Activated naive CD4-positive, alpha-beta T cell treated with anti-CD3 and anti-CD28 coated beads, Interleukin-2, amount 10 ng/mL, durations not matched to agents 7 days and 5 days (primary cell): ENCODE results near the gene TMPRSS6.

ENCODE experiments used
- CTCF ChIA-PET: fragments of 350-600 bp; sonication (Branson Sonifier 250); formaldehyde crosslinking; loops from one replicate; lab custom pipeline; 2021; ENCODE audit warnings: antibody characterized with exemption; lab: Charles Lee
- DNase-seq: peaks from one replicate; pipeline ENCODE4 v3.0.0-alpha.2; 2020
- H3K27ac Mint-ChIP-seq: one replicate; pipeline ENCODE4 v1.8.0; 2021; ENCODE audit warnings: mild to moderate bottlenecking, moderate library complexity, mixed read lengths
- H3K27me3 Mint-ChIP-seq: one replicate; pipeline ENCODE4 v1.8.0; 2021; ENCODE audit warnings: mild to moderate bottlenecking, mixed read lengths
- H3K36me3 Mint-ChIP-seq: one replicate; pipeline ENCODE4 v1.8.0; 2021; ENCODE audit warnings: mixed read lengths
- H3K4me1 Mint-ChIP-seq: one replicate; pipeline ENCODE4 v1.8.0; 2021; ENCODE audit warnings: mixed read lengths
- H3K4me3 Mint-ChIP-seq: one replicate; pipeline ENCODE4 v1.8.0; 2021; ENCODE audit warnings: mild to moderate bottlenecking, moderate library complexity, mixed read lengths
- H3K9me3 Mint-ChIP-seq: one replicate; pipeline ENCODE4 v1.8.0; 2021; ENCODE audit warnings: mixed read lengths

TMPRSS6 gene

GRCh38 chr22:37047006-37047405 lies 62.5 kb downstream of the TMPRSS6 start:
- Mint-ChIP-seq H3K9me3 (no peaks in the 10 kb centered on the region), H3K4me1 (peaks cover 5% of the 10 kb centered on the region), H3K36me3 (no peaks in the 10 kb centered on the region), H3K4me3 (no peak overlapping the region), H3K27me3 (peaks cover 31% of the 10 kb centered on the region), H3K27ac (no peak overlapping the region)
- CTCF ChIA-PET = interaction anchor here (1.0 to 4.0 kb wide), 9 partner anchors 8 to 213 kb away, joined by 3 to 15 read pairs (median 5); partner anchors contain the start of gene IL2RB
- no peak for DNase-seq

GRCh38 chr22:37046589-37046988 lies 62.9 kb downstream of the TMPRSS6 start:
- Mint-ChIP-seq H3K27me3 (peaks cover 31% of the 10 kb centered on the region), H3K9me3 (no peaks in the 10 kb centered on the region), H3K4me1 (peaks cover 7% of the 10 kb centered on the region), H3K27ac (no peak overlapping the region), H3K4me3 (no peak overlapping the region), H3K36me3 (no peaks in the 10 kb centered on the region)
- DNase-seq = no peak
- CTCF ChIA-PET = interaction anchor here (0.6 to 4.4 kb wide), 15 partner anchors 9 to 264 kb away, joined by 3 to 38 read pairs (median 4); partner anchors contain the start of genes IL2RB, MPST and TST

- Mint-ChIP-seq H3K9me3 (no peaks in the 10 kb centered on the region), H3K4me1 (peaks cover 9% of the 10 kb centered on the region), H3K27me3 (peaks cover 31% of the 10 kb centered on the region), H3K36me3 (no peaks in the 10 kb centered on the region), H3K27ac (no peak overlapping the region), H3K4me3 (no peak overlapping the region)
- DNase-seq = no peak
- CTCF ChIA-PET = interaction anchor here (0.6 to 4.4 kb wide), 14 partner anchors 14 to 264 kb away, joined by 3 to 38 read pairs (median 4); partner anchors contain the start of genes IL2RB, MPST and TST
Observed at GRCh38 chr22:37045958-37046357, 63.6 kb downstream of the TMPRSS6 start.

- no peak for DNase-seq
- Mint-ChIP-seq H3K27me3 (peaks cover 27% of the 10 kb centered on the region), H3K9me3 (no peaks in the 10 kb centered on the region), H3K27ac (no peak overlapping the region), H3K4me3 (no peak overlapping the region), H3K4me1 (peaks cover 15% of the 10 kb centered on the region), H3K36me3 (no peaks in the 10 kb centered on the region)
- CTCF ChIA-PET = interaction anchor here (0.7 to 4.4 kb wide), 24 partner anchors 11 to 267 kb away, joined by 3 to 38 read pairs (median 4); partner anchors contain the start of genes IL2RB, MPST and TST
Observed at GRCh38 chr22:37044634-37045625, 64.6 kb downstream of the TMPRSS6 start.

GRCh38 chr22:37043828-37044538 lies 65.5 kb downstream of the TMPRSS6 start:
- peaks cover 26% of the 10 kb centered on the region for H3K27me3 Mint-ChIP-seq
- H3K27ac Mint-ChIP-seq = no peak overlapping the region
- no peaks in the 10 kb centered on the region for H3K9me3 Mint-ChIP-seq
- CTCF ChIA-PET = interaction anchor here (0.7 to 4.4 kb wide), 24 partner anchors 8 to 266 kb away, joined by 3 to 38 read pairs (median 4); partner anchors contain the start of genes KCTD17, MPST and TST
- H3K4me3 Mint-ChIP-seq = no peak overlapping the region
- DNase-seq = peak; percentile 74
- peaks cover 15% of the 10 kb centered on the region for H3K4me1 Mint-ChIP-seq
- no peaks in the 10 kb centered on the region for H3K36me3 Mint-ChIP-seq

- Mint-ChIP-seq H3K27ac (peak overlapping the region; percentile 60), H3K36me3 (no peaks in the 10 kb centered on the region), H3K27me3 (peaks cover 26% of the 10 kb centered on the region), H3K4me1 (peaks cover 15% of the 10 kb centered on the region), H3K9me3 (no peaks in the 10 kb centered on the region), H3K4me3 (no peak overlapping the region)
- DNase-seq = no peak
- CTCF ChIA-PET = interaction anchor here (0.6 to 4.4 kb wide), 16 partner anchors 9 to 266 kb away, joined by 3 to 38 read pairs (median 3); partner anchors contain the start of genes KCTD17, MPST and TST
Observed at GRCh38 chr22:37043209-37043827, 66.2 kb downstream of the TMPRSS6 start.

- Mint-ChIP-seq H3K27me3 (peaks cover 42% of the 10 kb centered on the region), H3K4me3 (no peak overlapping the region)
- CTCF ChIA-PET = interaction anchor here (0.9 kb wide), 1 partner anchor 40 kb away, joined by 3 read pairs; no protein-coding TSS in a partner anchor
Observed at GRCh38 chr22:37039466-37039865, 70.0 kb downstream of the TMPRSS6 start.

GRCh38 chr22:37037669-37038068 lies 71.8 kb downstream of the TMPRSS6 start:
- H3K4me1 Mint-ChIP-seq = peaks cover 12% of the 10 kb centered on the region
- no peak overlapping the region for H3K4me3 Mint-ChIP-seq
- no peaks in the 10 kb centered on the region for H3K9me3 Mint-ChIP-seq
- DNase-seq = no peak
- H3K27me3 Mint-ChIP-seq = peaks cover 40% of the 10 kb centered on the region
- CTCF ChIA-PET = interaction anchor here (1.0 kb wide), 1 partner anchor 16 kb away, joined by 4 read pairs; no protein-coding TSS in a partner anchor
- no peak overlapping the region for H3K27ac Mint-ChIP-seq
- no peaks in the 10 kb centered on the region for H3K36me3 Mint-ChIP-seq

More at GRCh38 chr22:37039466-37039865, 70.0 kb downstream of the TMPRSS6 start:
- no peaks in the 10 kb centered on the region for H3K9me3 Mint-ChIP-seq
- no peaks in the 10 kb centered on the region for H3K36me3 Mint-ChIP-seq
- no peak overlapping the region for H3K27ac Mint-ChIP-seq
- peaks cover 12% of the 10 kb centered on the region for H3K4me1 Mint-ChIP-seq
- DNase-seq = no peak

- DNase-seq = no peak
- Mint-ChIP-seq H3K9me3 (no peaks in the 10 kb centered on the region), H3K36me3 (no peaks in the 10 kb centered on the region), H3K27me3 (peaks cover 47% of the 10 kb centered on the region), H3K4me1 (peaks cover 12% of the 10 kb centered on the region), H3K27ac (no peak overlapping the region), H3K4me3 (no peak overlapping the region)
- CTCF ChIA-PET = no interaction called here
Observed at GRCh38 chr22:37036655-37037377, 72.7 kb downstream of the TMPRSS6 start.

GRCh38 chr22:37033605-37034430 lies 75.7 kb downstream of the TMPRSS6 start:
- CTCF ChIA-PET = interaction anchor here (0.9 to 1.4 kb wide), 3 partner anchors 10 to 43 kb away, joined by 3 to 6 read pairs (median 3); no protein-coding TSS in a partner anchor
- H3K4me1 Mint-ChIP-seq = no peaks in the 10 kb centered on the region
- H3K36me3 Mint-ChIP-seq = no peaks in the 10 kb centered on the region
- no peaks in the 10 kb centered on the region for H3K9me3 Mint-ChIP-seq
- H3K27ac Mint-ChIP-seq = peak overlapping the region; percentile 35
- no peak for DNase-seq
- H3K4me3 Mint-ChIP-seq = no peak overlapping the region
- peaks cover 59% of the 10 kb centered on the region for H3K27me3 Mint-ChIP-seq

GRCh38 chr22:37032535-37033460 lies 76.7 kb downstream of the TMPRSS6 start:
- peaks cover 57% of the 10 kb centered on the region for H3K27me3 Mint-ChIP-seq
- H3K4me3 Mint-ChIP-seq = no peak overlapping the region
- no peaks in the 10 kb centered on the region for H3K9me3 Mint-ChIP-seq
- H3K4me1 Mint-ChIP-seq = no peaks in the 10 kb centered on the region
- no peaks in the 10 kb centered on the region for H3K36me3 Mint-ChIP-seq
- CTCF ChIA-PET = interaction anchor here (0.9 to 1.7 kb wide), 3 partner anchors 11 to 44 kb away, joined by 3 to 5 read pairs (median 3); no protein-coding TSS in a partner anchor
- H3K27ac Mint-ChIP-seq = no peak overlapping the region
- DNase-seq = no peak
